ENCODE results near the gene SLC9A9. TPM values are rescaled to one million over a fixed set of nuclear protein-coding genes. Genes with fewer than 3 reads are reported as not detected.
"Not testable (repeated sequence)": the region's sequence is repeated elsewhere in the genome, so short reads cannot be mapped to it uniquely, and the experiment has no call there.

Gene SLC9A9
- total RNA-seq = 0.73 and 1.2 TPM in 2 replicates

DNA sequence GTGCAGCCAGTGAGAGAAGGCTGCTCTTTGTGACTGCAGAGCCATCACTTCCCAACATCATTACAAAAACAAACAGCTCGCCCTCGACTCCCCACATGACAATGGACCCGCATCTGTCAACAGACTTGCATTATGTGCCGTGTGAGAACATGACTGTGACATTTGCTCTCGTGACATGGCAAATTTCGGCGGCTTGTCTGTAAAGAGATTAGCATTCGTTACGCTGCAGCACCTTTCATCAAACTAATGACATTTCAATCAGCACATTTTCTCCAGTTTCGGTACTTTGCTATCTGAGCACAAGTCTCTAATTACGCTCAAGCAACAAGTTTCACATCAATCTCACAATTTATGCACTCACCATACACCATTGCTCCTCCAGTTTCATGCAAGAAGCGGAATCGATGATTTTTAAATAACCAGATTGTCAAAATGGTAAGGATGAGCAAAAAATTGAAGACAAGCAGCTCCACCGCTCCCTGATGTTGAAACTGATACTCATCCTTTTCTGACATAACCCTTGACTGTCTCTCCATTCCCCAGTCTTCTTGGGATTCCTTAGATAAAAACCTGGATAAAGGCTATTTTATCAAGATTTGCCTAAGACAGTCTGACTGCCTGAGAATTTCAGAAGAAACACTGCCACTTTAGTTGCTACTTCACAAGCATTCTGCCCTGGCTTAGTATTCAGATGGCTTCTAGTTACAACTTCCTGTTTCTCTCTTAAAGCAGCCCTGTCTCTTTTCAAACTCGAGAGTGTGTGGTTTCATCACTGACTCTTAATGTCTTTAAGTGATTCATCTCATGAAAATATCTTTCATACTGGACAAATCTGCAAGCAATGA is at the start of gene SLC9A9:
SLC9A9 (minus strand) TSS at position 682 of the 845 bp plus-strand sequence; CDS start at position 536, 146 bp downstream.
- no peak for DNase-seq (ENCODE audit: extremely low read depth, low read depth, low spot score)

DNA sequence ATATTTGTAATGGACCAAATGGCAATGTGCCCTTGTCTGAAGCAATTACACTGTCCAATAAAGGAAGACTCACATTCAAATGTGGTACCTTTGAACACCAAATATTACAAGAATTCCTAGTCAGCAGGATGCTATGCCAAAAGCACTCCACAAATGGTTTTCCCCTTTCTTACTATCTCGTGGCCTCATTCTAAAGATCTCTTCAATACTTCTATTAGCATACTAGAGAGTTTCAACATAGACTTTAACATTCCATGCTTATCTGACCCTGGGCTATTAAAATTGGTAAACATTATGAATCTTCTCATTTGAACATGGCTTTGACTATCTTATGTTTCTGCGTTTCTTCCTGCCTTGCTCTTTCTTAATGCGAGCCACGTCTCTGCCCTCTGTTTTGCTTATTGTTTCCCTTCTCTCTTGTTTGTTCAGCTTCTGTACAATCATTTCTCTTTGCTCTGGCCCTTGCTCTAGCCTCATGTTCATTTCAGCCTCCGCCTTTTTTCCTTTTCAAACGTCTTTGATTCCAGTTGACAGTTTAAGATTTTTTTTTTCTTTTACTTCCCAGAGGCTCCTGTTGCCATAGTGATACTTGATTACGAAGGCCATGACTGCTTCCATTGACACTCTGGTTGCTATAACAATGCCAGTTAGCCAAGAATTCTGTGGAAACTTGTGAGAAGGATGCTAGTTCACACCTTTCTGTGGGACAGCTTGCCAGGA is 49.5 kb upstream of the SLC9A9 start:
- DNase-seq (ENCODE audit: extremely low read depth, low read depth, low spot score) = no peak

DNA sequence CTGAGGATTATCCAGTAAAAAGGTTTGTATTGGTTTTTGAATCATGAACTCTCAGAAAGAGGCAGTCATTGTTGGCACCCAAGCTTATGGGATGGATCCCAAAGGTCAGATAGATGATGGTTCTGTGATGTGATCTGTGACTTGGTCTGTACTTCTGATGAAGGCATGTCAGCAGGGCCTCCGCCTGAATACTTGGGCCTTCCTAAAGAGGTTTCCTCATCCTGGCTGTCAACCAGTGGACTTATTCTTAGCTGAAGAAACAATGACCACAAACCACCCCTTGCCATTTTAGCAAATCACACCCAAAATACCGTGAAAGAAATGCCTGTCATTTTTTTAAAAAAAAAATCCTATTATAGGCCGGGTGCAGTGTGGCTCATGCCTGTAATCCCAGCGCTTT is 48.2 kb upstream of the SLC9A9 start:
- DNase-seq (ENCODE audit: extremely low read depth, low read depth, low spot score) = no peak

DNA sequence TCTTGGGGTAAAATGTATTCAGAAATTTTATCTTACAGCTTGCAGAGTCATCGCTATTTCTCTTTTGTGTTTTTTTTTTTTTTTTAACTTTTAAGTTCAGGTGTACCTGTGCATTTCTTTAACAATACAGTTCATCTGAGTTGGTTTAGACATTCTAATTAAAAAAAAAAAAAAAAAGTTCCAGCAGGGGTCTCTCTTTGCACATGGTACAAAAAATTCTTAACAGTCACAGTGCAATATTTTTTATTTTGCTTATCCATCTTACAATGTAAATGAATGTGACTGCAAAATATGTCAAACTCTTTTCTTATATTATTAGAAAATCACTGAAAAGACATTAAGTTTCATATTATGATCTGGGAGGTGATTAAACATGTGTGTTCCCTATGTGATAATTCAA is 47.5 kb upstream of the SLC9A9 start:
- no peak for DNase-seq (ENCODE audit: extremely low read depth, low read depth, low spot score)

DNA sequence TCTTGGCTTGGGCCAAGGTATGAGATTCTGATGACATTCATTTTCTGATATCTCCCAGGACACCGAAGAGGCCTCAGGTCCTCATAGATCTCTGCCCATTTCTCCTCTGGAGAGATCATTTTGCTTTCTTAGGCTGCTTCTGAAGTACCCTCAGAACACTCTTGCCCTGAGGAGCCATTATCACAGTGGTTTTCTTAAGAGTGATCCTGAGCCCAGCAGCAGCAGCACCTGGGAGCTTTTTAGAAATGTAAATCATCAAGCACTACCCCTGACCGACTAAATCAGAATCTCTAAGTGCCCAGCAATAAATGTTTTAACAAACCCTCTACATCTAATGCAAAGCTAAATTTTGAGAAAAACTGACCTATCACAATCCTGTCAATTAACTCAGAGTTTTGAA is 40.6 kb upstream of the SLC9A9 start:
- no peak for DNase-seq (ENCODE audit: extremely low read depth, low read depth, low spot score)

DNA sequence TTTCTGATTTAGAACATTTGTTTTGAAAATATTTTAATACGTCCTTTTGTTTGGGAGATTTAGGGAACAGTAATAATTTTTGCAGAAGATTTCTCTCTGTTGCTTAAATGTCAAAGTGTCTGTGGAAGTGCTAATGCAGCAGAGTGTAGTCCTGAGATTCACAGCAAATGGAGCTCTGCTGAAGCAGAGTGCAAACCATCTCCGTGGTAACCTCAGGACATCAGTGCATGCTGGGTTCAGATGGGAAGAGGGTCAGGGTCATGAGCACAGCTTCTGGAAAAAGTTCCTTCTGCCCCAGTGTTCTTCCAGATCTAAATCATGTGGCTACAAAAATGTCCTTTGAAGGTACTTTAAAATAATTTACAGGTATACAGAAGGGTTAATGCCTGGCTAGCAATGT is 39.9 kb upstream of the SLC9A9 start:
- DNase-seq (ENCODE audit: extremely low read depth, low read depth, low spot score) = no peak

DNA sequence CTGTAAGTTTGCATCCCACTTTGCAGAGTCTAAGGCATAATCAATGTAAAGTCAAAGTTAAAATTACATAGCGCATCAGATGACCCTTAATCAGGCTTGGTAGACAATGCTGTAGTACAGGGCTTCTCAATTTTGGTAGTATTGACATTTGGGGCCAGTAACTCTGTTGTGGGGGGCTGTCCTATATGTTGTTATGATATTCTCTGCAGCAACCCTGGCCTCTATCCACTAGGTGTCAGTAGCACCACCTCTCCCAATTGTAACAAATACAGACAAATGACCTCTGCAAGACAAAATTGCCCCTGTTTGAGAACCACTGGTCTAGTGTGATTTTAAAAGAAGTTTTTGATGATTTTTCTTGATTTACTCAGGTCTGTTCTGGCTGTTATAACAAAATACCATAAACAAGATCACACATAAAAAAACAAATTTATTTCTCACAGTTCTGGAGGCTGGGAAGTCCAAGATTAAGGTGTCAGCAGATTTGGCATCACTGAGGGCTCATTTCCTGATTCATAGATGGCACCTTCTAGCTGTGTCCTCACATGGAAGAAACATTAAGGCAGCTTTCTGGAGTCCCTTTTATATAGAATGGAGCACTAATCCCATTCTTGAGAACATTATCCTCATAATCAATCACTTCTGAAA is 37.6 kb upstream of the SLC9A9 start:
- DNase-seq (ENCODE audit: extremely low read depth, low read depth, low spot score) = no peak

DNA sequence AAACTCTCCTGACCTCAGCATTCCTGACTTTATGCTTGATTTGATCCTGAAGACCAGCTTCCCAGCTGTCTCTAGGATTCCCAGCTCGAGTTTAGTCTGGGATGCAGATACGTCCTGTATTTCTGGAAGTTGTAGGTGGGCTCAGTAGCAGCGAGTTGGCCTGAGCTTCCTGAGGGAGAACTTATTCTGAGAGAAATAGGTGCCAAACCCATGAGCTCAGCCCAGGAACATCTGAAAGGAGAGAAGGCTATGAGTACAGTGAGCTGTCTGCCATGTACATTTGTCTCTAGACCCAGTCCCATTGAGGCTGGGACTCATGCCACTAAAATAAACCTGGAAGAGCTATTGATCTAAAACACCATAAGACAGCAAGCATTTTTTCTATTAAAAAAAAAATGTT is 36.6 kb upstream of the SLC9A9 start:
- no peak for DNase-seq (ENCODE audit: extremely low read depth, low read depth, low spot score)

DNA sequence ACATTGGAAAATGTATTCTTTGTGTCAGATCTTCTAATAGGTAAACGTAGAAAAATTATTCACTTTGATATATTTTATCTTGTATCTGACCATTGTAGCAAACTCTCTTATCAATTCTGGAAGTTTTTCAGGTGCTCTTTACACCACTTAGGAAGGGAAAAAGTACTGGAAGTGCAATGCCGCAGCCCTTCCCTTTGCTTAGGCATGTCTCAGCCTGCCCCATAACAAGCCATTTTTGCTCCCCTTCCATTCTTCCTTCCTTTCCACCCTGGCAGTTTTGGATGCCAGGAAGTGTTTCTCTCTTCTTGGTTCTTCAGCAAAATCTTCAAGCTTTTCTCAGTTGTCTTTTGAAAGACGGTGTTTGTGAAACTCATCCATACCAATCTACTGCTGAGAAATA is 34.9 kb upstream of the SLC9A9 start:
- DNase-seq (ENCODE audit: extremely low read depth, low read depth, low spot score) = no peak

DNA sequence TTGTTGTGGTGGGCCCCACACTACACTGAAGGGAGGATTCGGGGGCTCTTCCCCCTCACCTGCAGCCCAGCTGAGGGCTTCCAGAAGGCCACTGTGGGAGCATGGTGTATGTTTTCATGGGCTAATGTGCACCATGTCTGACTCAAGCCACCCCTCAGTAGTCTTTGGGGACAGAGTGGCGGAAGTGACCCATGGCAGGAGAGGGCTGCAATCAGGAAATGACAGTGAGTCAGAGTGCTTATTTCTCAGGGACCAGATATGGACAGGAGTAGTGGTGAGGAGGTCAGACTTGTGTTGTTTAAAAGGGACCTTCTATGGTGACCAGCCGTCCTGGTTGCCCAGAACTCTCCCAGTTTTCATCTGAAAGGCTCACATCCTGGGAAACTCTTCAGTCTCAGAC is 32.8 kb upstream of the SLC9A9 start:
- no peak for DNase-seq (ENCODE audit: extremely low read depth, low read depth, low spot score)

DNA sequence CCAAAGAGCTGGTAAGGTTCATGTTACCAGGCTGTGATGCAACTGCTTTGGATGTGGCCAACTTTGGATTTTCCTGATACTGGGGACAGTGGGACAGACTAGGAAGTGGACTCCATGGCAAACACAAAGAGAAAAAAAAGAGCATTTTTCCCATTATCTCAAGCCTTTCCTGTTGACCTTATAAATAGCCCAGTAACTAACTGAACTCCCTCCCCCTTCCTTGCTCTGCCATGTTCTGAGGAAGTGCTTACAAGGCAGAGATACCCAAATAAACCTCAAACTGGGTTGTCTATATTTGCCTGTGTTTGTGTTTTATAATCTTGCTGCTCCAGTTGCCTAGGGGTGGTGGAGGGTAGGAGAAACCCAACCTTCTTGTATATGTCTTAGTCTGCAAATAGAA is 27.3 kb upstream of the SLC9A9 start:
- no peak for DNase-seq (ENCODE audit: extremely low read depth, low read depth, low spot score)

DNA sequence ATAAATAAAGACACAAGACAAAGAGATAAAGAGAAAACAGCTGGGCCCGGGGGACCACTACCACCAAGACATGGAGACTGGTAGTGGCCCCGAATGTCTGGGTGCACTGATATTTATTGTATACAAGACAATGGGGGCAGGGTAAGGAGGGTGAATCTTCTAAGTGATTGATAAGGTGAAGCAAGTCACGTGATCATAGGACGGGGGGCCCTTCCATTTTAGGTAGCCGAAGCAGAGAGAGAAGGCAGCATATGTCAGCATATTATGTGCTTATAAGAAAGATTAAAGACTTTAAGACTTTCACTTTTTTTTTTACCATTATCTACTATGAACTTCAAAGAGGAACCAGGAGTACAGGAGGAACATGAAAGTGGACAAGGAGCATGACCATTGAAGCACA is 25.3 kb upstream of the SLC9A9 start:
- DNase-seq (ENCODE audit: extremely low read depth, low read depth, low spot score) = not testable (repeated sequence)

DNA sequence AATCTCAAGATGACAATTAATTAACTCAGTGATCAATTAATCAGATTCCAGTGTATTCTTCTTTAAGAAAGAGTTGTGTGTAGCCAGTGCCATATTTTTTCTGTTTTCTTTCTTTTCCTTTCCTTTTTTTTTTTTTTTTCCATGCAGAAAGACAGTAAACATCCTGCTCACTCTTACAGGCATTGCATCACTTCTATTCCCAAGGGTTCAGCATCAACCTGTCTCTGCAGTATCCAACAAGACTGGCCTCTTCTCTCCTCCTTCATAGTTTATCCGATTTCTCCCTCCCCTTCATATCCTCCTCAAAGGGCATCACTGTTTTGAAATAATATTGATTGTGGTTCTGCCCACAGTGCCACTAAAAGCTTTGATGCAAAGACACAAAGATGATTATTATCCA is 17.0 kb upstream of the SLC9A9 start:
- no peak for DNase-seq (ENCODE audit: extremely low read depth, low read depth, low spot score)

DNA sequence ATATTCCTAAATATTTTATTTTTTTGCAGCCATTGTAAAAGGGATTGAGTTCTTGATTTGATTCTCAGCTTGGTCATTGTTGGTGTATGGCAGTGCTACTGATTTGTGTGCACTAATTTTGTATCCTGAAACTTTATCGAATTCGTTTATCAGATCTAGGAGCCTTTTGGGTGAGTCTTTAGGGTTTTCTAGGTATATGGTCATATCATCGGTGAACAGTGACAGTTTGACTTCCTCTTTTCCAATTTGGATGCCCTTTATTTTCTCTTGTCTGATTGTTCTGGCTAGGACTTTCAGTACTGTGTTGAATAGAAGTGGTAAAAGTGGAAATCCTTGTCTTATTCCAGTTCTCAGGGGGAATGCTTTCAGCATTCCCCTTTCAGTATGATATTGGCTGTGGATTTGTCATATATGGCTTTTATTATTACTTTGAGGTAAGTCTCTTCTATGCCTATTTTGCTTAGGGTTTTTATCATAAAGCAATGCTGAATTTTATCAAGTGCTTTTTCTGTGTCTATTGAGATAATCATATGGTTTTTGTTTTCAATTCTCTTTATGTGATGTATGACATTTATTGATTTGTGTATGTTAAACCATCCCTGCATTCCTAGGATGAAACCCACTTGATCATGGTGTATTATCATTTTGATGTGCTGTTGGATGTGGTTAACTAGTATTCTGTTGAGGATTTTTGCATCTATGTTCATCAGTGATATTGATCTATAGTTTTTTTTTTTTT is 11.4 kb upstream of the SLC9A9 start:
- no peak for DNase-seq (ENCODE audit: extremely low read depth, low read depth, low spot score)

DNA sequence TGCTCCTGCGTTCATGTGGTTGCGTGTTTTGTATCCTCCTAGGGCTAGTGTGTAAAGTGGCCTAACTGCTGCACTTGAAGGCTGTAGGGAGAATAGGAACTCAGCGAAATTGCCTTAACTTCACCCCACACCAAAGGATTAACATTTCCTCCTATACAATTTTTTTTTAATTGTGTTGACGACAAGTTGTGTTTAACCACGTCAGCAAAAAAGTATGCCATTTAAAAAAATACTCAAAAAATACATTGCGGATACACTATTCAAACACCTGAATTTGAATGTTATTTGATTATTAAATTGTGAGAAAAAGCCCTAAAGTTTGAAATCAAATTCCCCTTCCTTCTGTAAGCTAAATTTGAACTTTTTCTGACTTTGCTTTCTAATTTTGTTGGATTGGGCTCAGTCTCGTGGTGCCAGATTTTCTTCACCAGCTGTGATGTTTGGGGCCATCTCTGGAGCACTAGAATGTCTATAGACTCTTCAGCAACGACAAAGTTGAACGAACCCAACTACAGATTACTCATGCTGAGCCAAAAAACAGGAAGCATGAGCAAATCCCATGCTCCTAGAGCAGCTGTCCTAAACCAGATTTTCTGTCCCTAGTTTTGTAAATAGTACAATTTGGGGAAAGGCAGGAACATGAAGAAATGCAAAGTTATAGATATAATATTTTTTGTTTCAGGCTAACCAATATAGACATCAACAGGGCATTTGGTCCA is 8.1 kb upstream of the SLC9A9 start:
- no peak for DNase-seq (ENCODE audit: extremely low read depth, low read depth, low spot score)

DNA sequence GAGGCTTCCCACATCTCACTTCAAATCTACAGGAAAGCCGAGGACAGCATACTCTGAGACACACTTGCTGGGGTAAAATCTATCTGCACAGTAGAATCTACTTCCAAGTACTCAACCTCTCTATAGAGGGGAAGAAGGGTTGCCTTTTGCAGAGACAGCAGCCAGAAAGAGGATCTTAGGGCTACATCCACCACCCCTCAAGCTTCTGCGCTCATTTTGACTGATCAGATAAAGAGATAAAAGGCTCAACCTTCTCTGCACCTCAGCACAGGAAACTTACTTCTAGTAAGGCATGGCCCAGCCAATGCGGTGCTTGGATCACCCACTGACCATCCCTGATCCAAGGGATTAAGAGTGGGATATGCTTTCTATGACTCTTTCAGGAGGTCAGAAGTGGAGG is 6.9 kb upstream of the SLC9A9 start:
- DNase-seq (ENCODE audit: extremely low read depth, low read depth, low spot score) = no peak

DNA sequence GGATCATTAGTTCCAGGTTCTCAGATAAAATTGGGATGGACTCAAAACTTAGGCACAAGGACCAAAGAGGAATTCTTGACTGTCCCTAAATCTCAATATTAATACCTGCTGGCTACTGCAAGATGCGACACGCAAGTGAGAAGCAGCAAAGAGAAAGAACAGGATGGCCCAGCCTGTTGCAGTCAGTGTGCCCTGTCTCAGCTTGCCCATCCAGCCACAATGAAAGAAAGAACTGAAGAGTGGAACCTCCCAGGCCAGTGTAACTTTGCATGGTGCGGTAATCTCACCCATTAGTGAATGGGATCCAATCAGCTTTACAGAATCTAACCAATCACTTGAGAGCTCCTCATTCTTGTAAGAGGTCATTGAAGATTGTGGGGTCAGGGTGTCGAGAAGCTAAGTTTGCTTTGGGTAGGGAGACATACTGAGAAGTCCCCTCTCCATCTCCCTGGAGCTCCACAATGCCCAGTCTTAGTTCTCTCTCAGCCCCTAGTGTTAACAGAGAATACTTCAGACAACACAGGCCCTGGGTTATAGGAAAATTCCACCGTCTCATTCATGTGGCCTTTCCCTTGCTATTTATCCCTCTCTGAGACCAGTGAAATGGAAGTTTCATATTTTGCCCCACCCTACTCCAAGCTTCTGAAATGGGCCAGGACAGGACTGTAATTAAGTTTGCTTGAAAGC is 3.2 kb upstream of the SLC9A9 start:
- DNase-seq (ENCODE audit: extremely low read depth, low read depth, low spot score) = no peak

DNA sequence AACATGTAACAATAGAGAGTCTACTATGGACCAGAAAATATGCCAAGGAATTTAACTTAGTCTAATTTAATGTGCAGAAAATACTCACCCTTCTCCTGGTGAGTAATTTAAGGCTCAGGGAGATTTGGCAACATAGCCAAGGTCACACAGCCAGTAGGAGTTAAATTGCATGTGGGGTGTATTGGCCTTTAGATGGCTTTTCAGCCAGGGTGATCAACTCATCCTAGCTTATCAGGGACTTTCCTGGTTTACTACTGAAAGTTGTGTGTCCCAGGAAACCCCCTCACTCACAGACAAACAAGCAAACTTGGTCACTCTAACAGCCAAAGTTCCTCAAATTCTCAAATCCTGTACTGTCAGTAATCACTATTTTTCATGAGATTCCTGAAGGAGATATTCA is 2.6 kb upstream of the SLC9A9 start:
- no peak for DNase-seq (ENCODE audit: extremely low read depth, low read depth, low spot score)

DNA sequence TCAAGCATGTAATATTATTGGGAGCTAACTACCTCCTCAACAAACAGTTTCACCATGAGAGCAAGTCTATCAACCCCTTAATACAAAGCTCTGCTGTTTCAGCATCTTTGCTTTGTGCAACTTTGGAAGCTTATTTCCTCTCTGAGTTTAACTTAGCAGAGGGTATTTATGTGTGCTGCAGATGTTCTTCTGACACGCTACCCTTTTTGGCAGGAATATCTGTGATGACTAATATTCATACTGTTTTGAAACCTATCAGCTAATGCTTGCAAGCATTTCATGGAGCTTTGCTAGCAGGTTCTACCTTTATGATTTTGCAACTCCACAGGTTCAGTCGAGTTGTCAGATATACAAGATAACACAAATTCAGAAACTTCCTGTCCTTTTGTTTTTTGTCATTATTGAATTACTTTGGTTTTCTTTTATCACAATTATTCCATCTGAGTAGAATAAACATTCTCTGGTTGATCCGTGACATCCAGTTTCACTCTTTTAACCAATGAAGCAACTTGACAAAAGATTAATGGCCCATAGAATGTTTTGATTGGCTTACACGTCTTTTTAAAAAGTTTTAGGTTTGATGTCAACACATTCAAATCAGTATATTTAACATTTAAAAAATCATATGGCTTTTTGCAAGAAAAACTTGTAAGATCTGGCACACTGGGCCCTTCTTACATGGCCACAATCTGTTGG is 1.7 kb upstream of the SLC9A9 start:
- no peak for DNase-seq (ENCODE audit: extremely low read depth, low read depth, low spot score)

Data from glomerular endothelial cell (primary cell).